Measurements from ENCODE around the gene VCL. TPM values are rescaled to one million over a fixed set of nuclear protein-coding genes. Genes with fewer than 3 reads are reported as not detected.
"Not testable (repeated sequence)": the region's sequence is repeated elsewhere in the genome, so short reads cannot be mapped to it uniquely, and the experiment has no call there.

The VCL gene
- total RNA-seq: 100 to 1,000 TPM; 170 to 239 TPM
- long read RNA-seq, full-length matches to known transcripts: 52 of 350 reads
- long read RNA-seq, partial matches to known transcripts: 43 of 350 reads
- long read RNA-seq, other reads (novel, unspliced or antisense): 255 of 350 reads

GRCh38 chr10:73997787-73998622 is at the start of gene VCL:
VCL (plus strand) TSS chr10:73998116; CDS start chr10:73998208, 92 bp downstream.
- intact Hi-C loops (cut with DNase I): loop anchor here in 1 of 2 donors (5.0 kb wide), 1 partner anchor 34 kb away; no protein-coding TSS in a partner anchor
- ATAC-seq (peak; percentile 96), DNase-seq (peak; percentile 98)

GRCh38 chr10:73948947-73949633 is 48.8 kb upstream of the VCL start:
- DNase-seq: no peak
- ATAC-seq: no peak
- intact Hi-C loops (cut with DNase I): no loop called here

- ATAC-seq: peak in 1 of 2 donors; percentile 47
- intact Hi-C loops (cut with DNase I): no loop called here
- no peak for DNase-seq
Observed at GRCh38 chr10:73950155-73950948, 47.6 kb upstream of the VCL start.

- DNase-seq (no peak), ATAC-seq (no peak)
- intact Hi-C loops (cut with DNase I): no loop called here
Observed at GRCh38 chr10:73953665-73954064, 44.3 kb upstream of the VCL start.

- ATAC-seq (no peak), DNase-seq (no peak)
- intact Hi-C loops (cut with DNase I): no loop called here
Observed at GRCh38 chr10:73954737-73955136, 43.2 kb upstream of the VCL start.

GRCh38 chr10:73955719-73956118 is 42.2 kb upstream of the VCL start:
- ATAC-seq (no peak), DNase-seq (no peak)
- intact Hi-C loops (cut with DNase I): no loop called here

- peak; percentile 64 to 80 for ATAC-seq
- no peak for DNase-seq
- intact Hi-C loops (cut with DNase I): no loop called here
Observed at GRCh38 chr10:73956476-73957359, 41.2 kb upstream of the VCL start.

- DNase-seq: no peak
- ATAC-seq: no peak
- intact Hi-C loops (cut with DNase I): no loop called here
Observed at GRCh38 chr10:73959484-73960243, 38.3 kb upstream of the VCL start.

- ATAC-seq (no peak), DNase-seq (no peak)
- intact Hi-C loops (cut with DNase I): no loop called here
Observed at GRCh38 chr10:73962386-73962785, 35.5 kb upstream of the VCL start.

GRCh38 chr10:73963533-73963932 is 34.4 kb upstream of the VCL start:
- DNase-seq; ATAC-seq; intact Hi-C loops (cut with DNase I): not testable (repeated sequence)

GRCh38 chr10:73964743-73965142 is 33.2 kb upstream of the VCL start:
- DNase-seq (no peak), ATAC-seq (no peak)
- intact Hi-C loops (cut with DNase I): no loop called here

- intact Hi-C loops (cut with DNase I); DNase-seq: not testable (repeated sequence)
- ATAC-seq: peak in 1 of 2 donors; percentile 17
Observed at GRCh38 chr10:73965267-73965889, 32.5 kb upstream of the VCL start.

- intact Hi-C loops (cut with DNase I): loop anchor here in 1 of 2 donors (1.0 kb wide), 1 partner anchor 80 kb away; no protein-coding TSS in a partner anchor
- ATAC-seq: peak; percentile 95 to 96
- DNase-seq: peak; percentile 86
Observed at GRCh38 chr10:73965890-73966768, 31.8 kb upstream of the VCL start.

GRCh38 chr10:73967022-73967429 is 30.9 kb upstream of the VCL start:
- DNase-seq (no peak), ATAC-seq (no peak)
- intact Hi-C loops (cut with DNase I): no loop called here

GRCh38 chr10:73967544-73967943 is 30.4 kb upstream of the VCL start:
- intact Hi-C loops (cut with DNase I): no loop called here
- DNase-seq (no peak), ATAC-seq (no peak)

GRCh38 chr10:73968098-73968521 is 29.8 kb upstream of the VCL start:
- intact Hi-C loops (cut with DNase I): no loop called here
- no peak for ATAC-seq
- no peak for DNase-seq
